GM12801 (cell line): ENCODE measurements around the gene TAF3.

Source experiments
- TF ChIP-seq, protein P1 (sequence below): IDR thresholded peaks from one replicate; pipeline ENCODE4 v1.5.1; 2011; ENCODE audit warnings: control low read depth; ENCODE audit not compliant: insufficient read length; ENCODE audit errors: extremely low read depth

The TAF3 gene

DNA sequence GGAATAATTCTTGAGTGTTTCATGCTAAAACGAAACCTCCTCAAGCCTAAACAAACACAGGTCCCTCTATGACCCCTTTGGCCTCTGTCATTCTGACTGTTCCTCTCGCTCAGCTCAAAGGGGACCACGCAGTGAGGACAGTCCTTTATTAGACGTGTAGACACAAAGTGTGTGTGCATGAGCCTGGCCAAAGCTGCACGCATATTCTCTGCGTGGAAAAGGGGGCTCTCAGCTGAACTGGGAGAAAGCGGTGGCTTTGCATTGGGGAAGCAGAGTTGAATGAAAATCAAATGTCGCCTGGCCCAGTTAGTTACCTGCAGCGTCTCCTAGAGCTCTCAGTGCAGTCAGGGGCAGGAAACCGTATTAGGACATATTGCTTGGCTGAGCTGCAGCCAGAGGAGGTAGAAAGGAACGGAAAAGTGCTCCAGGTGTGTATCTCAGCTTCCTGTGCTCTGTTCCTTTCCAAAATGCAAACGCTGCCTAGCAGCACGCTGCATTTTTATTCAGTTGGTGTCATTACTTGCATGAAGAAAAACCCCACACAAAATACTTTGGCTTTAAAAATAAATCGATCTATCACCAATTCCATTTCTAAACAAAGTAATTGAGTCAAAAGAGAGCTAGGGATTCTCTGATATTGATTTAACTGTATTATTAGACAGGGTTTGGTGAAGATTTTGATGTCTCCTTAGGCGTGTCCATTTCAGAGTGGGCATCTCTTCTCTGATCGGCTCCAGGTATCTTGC lies 241.1 kb downstream of the TAF3 start:
- TF ChIP-seq, protein P1, sequence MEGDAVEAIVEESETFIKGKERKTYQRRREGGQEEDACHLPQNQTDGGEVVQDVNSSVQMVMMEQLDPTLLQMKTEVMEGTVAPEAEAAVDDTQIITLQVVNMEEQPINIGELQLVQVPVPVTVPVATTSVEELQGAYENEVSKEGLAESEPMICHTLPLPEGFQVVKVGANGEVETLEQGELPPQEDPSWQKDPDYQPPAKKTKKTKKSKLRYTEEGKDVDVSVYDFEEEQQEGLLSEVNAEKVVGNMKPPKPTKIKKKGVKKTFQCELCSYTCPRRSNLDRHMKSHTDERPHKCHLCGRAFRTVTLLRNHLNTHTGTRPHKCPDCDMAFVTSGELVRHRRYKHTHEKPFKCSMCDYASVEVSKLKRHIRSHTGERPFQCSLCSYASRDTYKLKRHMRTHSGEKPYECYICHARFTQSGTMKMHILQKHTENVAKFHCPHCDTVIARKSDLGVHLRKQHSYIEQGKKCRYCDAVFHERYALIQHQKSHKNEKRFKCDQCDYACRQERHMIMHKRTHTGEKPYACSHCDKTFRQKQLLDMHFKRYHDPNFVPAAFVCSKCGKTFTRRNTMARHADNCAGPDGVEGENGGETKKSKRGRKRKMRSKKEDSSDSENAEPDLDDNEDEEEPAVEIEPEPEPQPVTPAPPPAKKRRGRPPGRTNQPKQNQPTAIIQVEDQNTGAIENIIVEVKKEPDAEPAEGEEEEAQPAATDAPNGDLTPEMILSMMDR, result no peak

DNA sequence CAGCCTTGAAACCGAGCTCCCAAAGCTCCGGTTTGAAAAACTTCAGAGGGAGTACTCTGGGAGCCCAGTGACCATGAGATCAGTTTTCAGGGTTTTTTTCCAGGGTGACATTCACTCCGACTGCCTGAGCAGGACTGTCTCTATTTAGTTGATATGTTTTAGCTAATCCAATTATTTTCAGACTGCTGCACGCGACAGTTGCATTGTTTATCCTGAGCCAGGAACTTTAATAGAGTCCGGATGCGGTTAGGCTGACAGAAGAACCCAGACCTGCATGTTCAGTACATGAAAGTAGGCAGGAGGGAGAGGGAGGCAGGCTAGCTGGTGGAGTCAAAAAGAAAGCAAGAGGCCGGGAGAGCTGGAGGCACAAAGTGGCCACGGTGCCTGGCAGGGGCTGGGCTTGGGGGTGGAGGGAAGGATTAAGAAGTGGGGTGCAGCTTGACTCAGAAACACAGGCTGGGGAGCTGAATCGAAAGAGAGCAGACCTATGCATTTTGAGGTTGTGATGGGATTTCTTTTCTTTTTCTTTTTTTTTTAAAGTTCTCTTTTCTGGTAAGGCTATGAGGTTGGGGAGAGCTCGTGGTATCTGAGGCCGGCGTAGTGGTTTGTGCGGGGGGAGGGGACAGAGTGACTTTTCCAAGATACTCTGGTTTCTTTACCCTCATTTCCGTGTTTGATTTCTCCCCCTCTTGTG lies 241.9 kb downstream of the TAF3 start:
- TF ChIP-seq, protein P1, result no peak

DNA sequence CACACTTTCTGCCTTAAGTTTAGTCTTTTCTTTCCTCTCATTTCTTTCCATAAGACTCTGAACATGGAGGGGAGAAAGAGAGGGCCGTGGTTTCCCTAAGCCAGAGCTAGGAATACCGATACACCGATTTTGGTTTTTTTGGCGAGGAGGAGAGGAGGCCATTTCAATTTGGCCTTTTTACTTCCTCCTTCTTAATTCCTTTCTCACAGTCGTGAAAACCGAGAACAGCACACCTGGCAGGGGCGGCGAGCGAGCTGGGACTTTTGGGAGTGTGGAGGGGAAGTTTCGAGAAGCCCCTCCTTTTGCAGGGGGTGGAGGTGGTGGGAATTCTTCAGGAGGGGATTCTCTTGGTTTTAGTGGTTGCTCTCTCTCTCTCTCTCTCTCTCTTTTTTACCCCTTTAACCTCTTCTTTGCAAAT lies 242.4 kb downstream of the TAF3 start:
- TF ChIP-seq, protein P1, result no peak

DNA sequence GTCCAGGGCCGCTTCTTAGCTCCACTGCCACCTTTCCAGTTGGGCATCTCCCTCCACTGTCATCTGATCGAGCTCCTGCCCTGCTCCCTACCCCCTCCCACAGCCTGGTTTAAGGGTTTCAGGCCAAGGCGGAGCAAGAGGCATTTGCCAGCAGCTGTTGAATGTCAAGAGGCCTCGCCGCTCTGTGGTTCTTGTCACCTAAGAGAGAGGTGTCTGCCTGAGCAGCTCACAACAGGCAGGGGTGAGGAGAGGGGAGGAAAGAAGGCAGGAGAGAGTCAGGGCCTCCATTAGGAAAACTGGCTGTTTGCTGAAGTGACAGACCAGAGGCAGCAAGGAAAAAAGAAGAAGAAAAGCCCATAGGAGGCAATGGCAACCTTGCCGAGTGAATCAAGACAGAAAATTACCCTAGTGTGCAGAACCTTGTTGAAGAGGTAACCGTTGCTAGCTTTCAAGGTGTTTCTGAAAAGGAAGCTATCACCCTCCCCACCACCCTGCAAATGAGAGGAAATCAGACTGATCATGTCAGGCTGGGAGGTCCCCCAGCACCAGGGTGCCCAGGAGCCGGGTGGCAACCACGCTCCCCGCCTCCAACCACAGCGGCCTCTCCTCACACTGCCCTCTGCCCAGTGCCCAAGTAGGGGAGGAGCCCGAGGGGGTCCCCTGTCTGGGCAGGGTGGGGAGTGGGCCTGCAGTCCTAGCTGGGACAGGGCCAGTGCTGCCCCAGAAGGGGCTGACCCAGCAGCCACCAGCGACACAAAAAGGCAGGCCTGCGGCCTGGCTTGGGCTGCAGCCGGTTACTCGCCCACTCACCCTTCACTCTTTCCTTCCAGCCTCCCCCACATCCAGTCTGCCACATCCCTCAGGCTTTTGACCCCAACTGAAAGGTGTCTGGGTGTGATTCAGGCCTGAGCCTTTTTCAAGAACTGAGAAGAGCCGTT lies 243.2 kb downstream of the TAF3 start:
- TF ChIP-seq, protein P1, result no peak

DNA sequence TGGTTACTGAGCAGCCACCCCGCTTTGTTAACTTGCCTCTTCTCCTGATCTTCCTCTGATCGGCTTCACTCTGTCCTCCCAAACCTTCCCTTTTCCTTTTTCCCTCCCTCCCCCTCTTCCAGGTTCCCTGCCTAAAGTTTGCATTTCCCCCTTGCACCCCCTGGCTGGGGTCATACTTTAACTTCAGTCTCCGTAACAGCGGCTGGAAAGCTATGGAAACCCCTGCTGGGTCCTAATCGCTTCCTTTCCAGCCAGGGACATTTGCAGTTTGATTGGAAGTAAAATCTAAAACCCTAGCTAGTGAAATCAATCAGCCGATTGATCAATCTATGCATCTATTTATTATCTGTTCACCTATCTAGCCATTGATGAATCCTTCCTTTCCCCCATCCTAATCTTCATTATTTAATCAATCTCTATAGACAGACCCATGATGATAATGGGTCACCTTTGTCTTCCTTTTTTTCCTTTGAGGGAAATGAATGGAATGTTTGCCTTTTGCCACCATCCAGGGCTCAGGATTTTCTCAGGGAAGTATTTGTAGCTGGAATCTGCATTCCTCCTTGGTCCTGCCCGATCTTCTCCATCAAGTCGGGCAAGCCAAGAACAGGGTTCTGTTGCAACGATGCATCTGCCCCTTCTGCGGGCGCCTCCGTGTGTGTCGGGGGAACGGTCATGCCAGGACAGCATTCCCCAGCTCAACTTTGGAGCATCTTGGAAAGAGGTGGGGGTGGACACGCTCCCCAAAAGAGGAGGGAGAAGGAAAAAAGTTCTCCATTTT lies 245.0 kb downstream of the TAF3 start:
- TF ChIP-seq, protein P1, result no peak

DNA sequence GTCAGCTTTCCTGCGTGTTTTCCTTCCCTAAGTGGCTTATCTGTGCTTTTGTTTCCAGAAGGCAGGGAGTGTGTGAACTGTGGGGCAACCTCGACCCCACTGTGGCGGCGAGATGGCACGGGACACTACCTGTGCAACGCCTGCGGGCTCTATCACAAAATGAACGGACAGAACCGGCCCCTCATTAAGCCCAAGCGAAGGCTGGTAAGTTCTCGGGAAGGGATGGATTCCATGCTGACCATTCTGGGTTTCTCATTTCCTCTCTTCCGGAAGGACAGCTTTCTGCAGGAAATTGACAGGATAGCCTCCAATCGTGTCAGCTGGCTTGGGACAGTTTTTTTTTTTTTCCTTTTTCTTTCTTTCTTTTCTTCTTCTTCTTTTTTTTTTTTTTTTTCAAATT lies 245.6 kb downstream of the TAF3 start:
- TF ChIP-seq, protein P1, result no peak
